HepG2 (cell line): Measurements from ENCODE around the gene DDIT4. TPM values are rescaled to one million over a fixed set of nuclear protein-coding genes. Genes with fewer than 3 reads are reported as not detected.
A peak's percentile ranks its signal among the peaks of the same experiment; 100 is the strongest.

ENCODE experiments used
- KDM5B ChIP-seq: sonication (generic); formaldehyde crosslinking; IDR thresholded peaks from 2 replicates; pipeline ENCODE4 v1.4.0; 2020; ENCODE audit warnings: missing genetic modification reagents, mild to moderate bottlenecking, borderline replicate concordance
- NCOA1 ChIP-seq: sonication (generic); formaldehyde crosslinking; IDR thresholded peaks from 2 replicates; pipeline ENCODE4 v1.9.0; 2021; ENCODE audit warnings: missing genetic modification reagents
- NFYB ChIP-seq: sonication (generic); formaldehyde crosslinking; IDR thresholded peaks from 2 replicates; pipeline ENCODE4 v1.4.0; 2020; ENCODE audit warnings: missing genetic modification reagents
- RXRA ChIP-seq: sonication (generic); formaldehyde crosslinking; IDR thresholded peaks from 2 replicates; pipeline ENCODE4 v1.5.1; 2020; ENCODE audit warnings: missing genetic modification reagents
- ZNF282 ChIP-seq: fragments of 450-650 bp; IDR thresholded peaks from 2 replicates; pipeline ENCODE4 v1.6.1; 2018; ENCODE audit not compliant: partially characterized antibody
- ZNF292 ChIP-seq: sonication (generic); formaldehyde crosslinking; IDR thresholded peaks from 2 replicates; pipeline ENCODE4 v1.8.1; 2022; ENCODE audit warnings: mild to moderate bottlenecking, low read depth, missing genetic modification reagents, borderline replicate concordance
- polyA plus RNA-seq, 8 experiments: library from polyadenylated mRNA; depleted of rRNA in 3 of 8; stranded (reverse) in 7 of 8; unstranded in 1 of 8; fragments of >200 nt; fragmentation: Illumina TruSeq in 4 of 8; extraction: Trizol in 4 of 8; gene quantifications; 2 replicates each; pipeline versions ENCODE4 v1.2.1 to v1.2.3, GENCODE V29; 2011 to 2016; ENCODE audit warnings: low read depth in 4 of 8, missing spikeins in 1 of 8, mixed read lengths in 1 of 8; ENCODE audit not compliant: insufficient read depth in 1 of 8
- total RNA-seq, 5 experiments: library from RNA; depleted of rRNA; stranded (reverse); fragments of >200 nt; fragmentation: Illumina TruSeq; extraction: Trizol; gene quantifications; 2 replicates each; pipeline ENCODE4 v1.2.3, GENCODE V29; 2016; ENCODE audit warnings: low read depth in 1 of 5
- TF ChIP-seq, protein P1 (sequence below): sonication (generic); formaldehyde crosslinking; IDR thresholded peaks from 2 replicates; pipeline ENCODE4 v1.9.0; 2022; ENCODE audit warnings: missing genetic modification reagents, mild to moderate bottlenecking, borderline replicate concordance
- TF ChIP-seq, protein P2 (sequence below): sonication (generic); formaldehyde crosslinking; IDR thresholded peaks from 2 replicates; pipeline ENCODE4; 2020; ENCODE audit warnings: missing genetic modification reagents, mild to moderate bottlenecking, borderline replicate concordance
- TF ChIP-seq, protein P3 (sequence below): sonication (generic); formaldehyde crosslinking; IDR thresholded peaks from 2 replicates; pipeline ENCODE4 v1.5.1; 2020; ENCODE audit warnings: mild to moderate bottlenecking, missing genetic modification reagents
- TF ChIP-seq, protein P4 (sequence below): sonication (generic); formaldehyde crosslinking; IDR thresholded peaks from 2 replicates; pipeline ENCODE4 v1.4.0; 2020; ENCODE audit warnings: missing genetic modification reagents, borderline replicate concordance

Gene DDIT4
- total and polyA plus RNA-seq, 2 of the 13 experiments (the other 11 are each of a cell fraction or from before 2014, with no cell fraction given): 35.6 to 40.7 TPM

DNA sequence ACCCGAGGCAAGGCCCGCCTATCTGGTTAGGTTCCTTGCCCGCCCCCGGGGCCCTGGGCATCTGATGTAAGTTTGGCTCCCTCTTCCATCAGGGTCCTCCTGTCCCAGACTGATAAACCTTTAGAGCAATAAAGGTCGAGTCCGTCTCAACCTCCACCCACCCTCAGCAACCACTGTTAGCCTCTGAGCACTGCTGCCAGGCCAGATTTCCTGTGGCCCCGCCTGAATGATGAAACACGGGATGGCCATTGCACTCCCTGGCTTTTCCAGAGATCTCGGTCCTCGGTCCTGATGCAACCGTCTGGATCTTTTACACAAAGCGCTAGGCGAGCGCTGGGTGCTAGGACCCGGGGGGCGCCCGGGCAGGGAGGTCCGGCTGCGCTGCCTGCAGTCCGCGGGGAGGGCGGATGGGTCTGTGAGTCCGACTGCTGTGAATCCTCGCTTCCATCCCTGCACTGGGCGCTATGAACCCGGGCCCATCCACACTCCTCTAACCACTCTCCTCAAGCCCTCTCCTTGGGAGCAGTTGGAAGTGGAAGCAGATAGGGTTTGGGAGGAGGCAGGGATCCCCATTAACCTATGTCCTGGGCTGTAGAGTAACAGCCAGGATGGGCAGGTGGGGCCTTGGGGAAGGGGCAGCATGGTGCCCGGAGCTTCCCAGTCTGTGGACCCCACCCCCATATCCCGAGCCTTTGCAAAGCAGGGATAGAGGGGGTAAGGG is 875 bp upstream of the DDIT4 start (continued):
- TF ChIP-seq, protein P1, sequence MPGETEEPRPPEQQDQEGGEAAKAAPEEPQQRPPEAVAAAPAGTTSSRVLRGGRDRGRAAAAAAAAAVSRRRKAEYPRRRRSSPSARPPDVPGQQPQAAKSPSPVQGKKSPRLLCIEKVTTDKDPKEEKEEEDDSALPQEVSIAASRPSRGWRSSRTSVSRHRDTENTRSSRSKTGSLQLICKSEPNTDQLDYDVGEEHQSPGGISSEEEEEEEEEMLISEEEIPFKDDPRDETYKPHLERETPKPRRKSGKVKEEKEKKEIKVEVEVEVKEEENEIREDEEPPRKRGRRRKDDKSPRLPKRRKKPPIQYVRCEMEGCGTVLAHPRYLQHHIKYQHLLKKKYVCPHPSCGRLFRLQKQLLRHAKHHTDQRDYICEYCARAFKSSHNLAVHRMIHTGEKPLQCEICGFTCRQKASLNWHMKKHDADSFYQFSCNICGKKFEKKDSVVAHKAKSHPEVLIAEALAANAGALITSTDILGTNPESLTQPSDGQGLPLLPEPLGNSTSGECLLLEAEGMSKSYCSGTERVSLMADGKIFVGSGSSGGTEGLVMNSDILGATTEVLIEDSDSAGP: peak; percentile 70
- TF ChIP-seq, protein P2, sequence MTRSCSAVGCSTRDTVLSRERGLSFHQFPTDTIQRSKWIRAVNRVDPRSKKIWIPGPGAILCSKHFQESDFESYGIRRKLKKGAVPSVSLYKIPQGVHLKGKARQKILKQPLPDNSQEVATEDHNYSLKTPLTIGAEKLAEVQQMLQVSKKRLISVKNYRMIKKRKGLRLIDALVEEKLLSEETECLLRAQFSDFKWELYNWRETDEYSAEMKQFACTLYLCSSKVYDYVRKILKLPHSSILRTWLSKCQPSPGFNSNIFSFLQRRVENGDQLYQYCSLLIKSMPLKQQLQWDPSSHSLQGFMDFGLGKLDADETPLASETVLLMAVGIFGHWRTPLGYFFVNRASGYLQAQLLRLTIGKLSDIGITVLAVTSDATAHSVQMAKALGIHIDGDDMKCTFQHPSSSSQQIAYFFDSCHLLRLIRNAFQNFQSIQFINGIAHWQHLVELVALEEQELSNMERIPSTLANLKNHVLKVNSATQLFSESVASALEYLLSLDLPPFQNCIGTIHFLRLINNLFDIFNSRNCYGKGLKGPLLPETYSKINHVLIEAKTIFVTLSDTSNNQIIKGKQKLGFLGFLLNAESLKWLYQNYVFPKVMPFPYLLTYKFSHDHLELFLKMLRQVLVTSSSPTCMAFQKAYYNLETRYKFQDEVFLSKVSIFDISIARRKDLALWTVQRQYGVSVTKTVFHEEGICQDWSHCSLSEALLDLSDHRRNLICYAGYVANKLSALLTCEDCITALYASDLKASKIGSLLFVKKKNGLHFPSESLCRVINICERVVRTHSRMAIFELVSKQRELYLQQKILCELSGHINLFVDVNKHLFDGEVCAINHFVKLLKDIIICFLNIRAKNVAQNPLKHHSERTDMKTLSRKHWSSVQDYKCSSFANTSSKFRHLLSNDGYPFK (CRISPR knock-in tag): peak; percentile 77; the same call in 1 of the 2 replicates
- TF ChIP-seq, protein P3, sequence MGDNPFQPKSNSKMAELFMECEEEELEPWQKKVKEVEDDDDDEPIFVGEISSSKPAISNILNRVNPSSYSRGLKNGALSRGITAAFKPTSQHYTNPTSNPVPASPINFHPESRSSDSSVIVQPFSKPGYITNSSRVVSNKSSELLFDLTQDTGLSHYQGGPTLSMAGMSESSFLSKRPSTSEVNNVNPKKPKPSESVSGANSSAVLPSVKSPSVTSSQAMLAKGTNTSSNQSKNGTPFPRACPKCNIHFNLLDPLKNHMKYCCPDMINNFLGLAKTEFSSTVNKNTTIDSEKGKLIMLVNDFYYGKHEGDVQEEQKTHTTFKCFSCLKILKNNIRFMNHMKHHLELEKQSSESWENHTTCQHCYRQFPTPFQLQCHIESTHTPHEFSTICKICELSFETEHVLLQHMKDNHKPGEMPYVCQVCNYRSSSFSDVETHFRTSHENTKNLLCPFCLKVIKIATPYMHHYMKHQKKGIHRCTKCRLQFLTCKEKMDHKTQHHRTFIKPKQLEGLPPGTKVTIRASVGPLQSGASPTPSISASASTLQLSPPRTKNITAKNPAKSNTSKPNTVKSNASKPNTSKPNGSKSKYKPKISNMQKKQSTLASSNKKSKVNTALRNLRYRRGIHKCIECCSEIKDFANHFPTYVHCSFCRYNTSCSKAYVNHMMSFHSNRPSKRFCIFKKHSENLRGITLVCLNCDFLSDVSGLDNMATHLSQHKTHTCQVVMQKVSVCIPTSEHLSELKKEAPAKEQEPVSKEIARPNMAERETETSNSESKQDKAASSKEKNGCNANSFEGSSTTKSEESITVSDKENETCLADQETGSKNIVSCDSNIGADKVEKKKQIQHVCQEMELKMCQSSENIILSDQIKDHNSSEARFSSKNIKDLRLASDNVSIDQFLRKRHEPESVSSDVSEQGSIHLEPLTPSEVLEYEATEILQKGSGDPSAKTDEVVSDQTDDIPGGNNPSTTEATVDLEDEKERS: peak; percentile 73; the same call in 1 of the 2 replicates
- TF ChIP-seq ZNF292 (CRISPR knock-in tag) (peak; percentile 98), KDM5B (peak; percentile 57), RXRA (CRISPR knock-in tag) (peak; percentile 64; the same call in 1 of the 2 replicates), NFYB (0 out of 2 replicates have a peak, but pooled peaks have one; percentile 27), ZNF282 (no peak), NCOA1 (CRISPR knock-in tag) (0 out of 2 replicates have a peak, but pooled peaks have one; percentile 53)
- TF ChIP-seq, protein P4, sequence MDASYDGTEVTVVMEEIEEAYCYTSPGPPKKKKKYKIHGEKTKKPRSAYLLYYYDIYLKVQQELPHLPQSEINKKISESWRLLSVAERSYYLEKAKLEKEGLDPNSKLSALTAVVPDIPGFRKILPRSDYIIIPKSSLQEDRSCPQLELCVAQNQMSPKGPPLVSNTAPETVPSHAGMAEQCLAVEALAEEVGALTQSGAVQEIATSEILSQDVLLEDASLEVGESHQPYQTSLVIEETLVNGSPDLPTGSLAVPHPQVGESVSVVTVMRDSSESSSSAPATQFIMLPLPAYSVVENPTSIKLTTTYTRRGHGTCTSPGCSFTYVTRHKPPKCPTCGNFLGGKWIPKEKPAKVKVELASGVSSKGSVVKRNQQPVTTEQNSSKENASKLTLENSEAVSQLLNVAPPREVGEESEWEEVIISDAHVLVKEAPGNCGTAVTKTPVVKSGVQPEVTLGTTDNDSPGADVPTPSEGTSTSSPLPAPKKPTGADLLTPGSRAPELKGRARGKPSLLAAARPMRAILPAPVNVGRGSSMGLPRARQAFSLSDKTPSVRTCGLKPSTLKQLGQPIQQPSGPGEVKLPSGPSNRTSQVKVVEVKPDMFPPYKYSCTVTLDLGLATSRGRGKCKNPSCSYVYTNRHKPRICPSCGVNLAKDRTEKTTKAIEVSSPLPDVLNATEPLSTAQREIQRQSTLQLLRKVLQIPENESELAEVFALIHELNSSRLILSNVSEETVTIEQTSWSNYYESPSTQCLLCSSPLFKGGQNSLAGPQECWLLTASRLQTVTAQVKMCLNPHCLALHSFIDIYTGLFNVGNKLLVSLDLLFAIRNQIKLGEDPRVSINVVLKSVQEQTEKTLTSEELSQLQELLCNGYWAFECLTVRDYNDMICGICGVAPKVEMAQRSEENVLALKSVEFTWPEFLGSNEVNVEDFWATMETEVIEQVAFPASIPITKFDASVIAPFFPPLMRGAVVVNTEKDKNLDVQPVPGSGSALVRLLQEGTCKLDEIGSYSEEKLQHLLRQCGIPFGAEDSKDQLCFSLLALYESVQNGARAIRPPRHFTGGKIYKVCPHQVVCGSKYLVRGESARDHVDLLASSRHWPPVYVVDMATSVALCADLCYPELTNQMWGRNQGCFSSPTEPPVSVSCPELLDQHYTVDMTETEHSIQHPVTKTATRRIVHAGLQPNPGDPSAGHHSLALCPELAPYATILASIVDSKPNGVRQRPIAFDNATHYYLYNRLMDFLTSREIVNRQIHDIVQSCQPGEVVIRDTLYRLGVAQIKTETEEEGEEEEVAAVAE: no peak
